Subcutaneous abdominal adipose tissue (tissue), 5 donors: ENCODE results near the gene HMGCS2.
"Not testable (repeated sequence)": the region's sequence is repeated elsewhere in the genome, so short reads cannot be mapped to it uniquely, and the experiment has no call there.

ENCODE experiments used
- H3K27ac ChIP-seq: one replicate; pipeline ENCODE4 v1.7.0; 2013; ENCODE audit warnings: low read depth, mild to moderate bottlenecking, inconsistent platforms, low read length, moderate library complexity
- H3K27me3 ChIP-seq, 5 donors: one replicate each; pipeline ENCODE4 v1.7.0; 2013; ENCODE audit warnings: low read length in 5 of 5, inconsistent platforms in 1 of 5; ENCODE audit not compliant: control insufficient read depth in 5 of 5, insufficient read depth in 4 of 5
- H3K36me3 ChIP-seq, 5 donors: one replicate each; pipeline ENCODE4 v1.7.0; 2013; ENCODE audit warnings: low read length in 5 of 5; ENCODE audit not compliant: control insufficient read depth in 5 of 5, insufficient read depth in 5 of 5
- H3K4me1 ChIP-seq, 5 donors: one replicate each; pipeline ENCODE4 v1.7.0; 2013; ENCODE audit warnings: low read length in 5 of 5, mild to moderate bottlenecking in 3 of 5, moderate library complexity in 1 of 5; ENCODE audit not compliant: control insufficient read depth in 5 of 5, insufficient read depth in 5 of 5
- H3K4me3 ChIP-seq, 5 donors: one replicate each; pipeline ENCODE4 v1.7.0; 2013; ENCODE audit warnings: low read length in 5 of 5, low read depth in 1 of 5
- H3K9ac ChIP-seq, 5 donors: one replicate each; pipeline ENCODE4 v1.7.0; 2013; ENCODE audit warnings: low read length in 5 of 5, mild to moderate bottlenecking in 4 of 5, moderate library complexity in 3 of 5
- H3K9me3 ChIP-seq, 5 donors: one replicate each; pipeline ENCODE4 v1.7.0; 2013; ENCODE audit warnings: low read length in 5 of 5; ENCODE audit not compliant: control insufficient read depth in 5 of 5
- donor health status: healthy.
- donor health status: healthy.
- donor health status: healthy.
- donor health status: healthy.
- donor health status: healthy.

HMGCS2 gene

GRCh38 chr1:119711356-119711803, 57.3 kb downstream of the HMGCS2 start:
- not testable (repeated sequence) for H3K9ac ChIP-seq, H3K27me3 ChIP-seq

GRCh38 chr1:119706599-119706998, 62.1 kb downstream of the HMGCS2 start:
- not testable (repeated sequence) for H3K4me1 ChIP-seq, H3K4me3 ChIP-seq, H3K9ac ChIP-seq, H3K27ac ChIP-seq, H3K27me3 ChIP-seq, H3K36me3 ChIP-seq, H3K9me3 ChIP-seq

More at GRCh38 chr1:119711356-119711803, 57.3 kb downstream of the HMGCS2 start:
- not testable (repeated sequence) for H3K36me3 ChIP-seq, H3K9me3 ChIP-seq, H3K27ac ChIP-seq
- peaks cover 9 to 45% (median 38%) of the 10 kb centered on the region in 5 donors for H3K4me1 ChIP-seq
- H3K4me3 ChIP-seq: peak overlapping the region; percentile 58 to 89 (median 77)

- Histone ChIP-seq H3K27ac (no peak overlapping the region), H3K4me1 (no peaks in the 10 kb centered on the region), H3K36me3 (no peaks in the 10 kb centered on the region), H3K9ac (no peak overlapping the region), H3K9me3 (peaks cover 0 to 7% (median 7%) of the 10 kb centered on the region in 5 donors), H3K4me3 (no peak overlapping the region), H3K27me3 (no peaks in the 10 kb centered on the region)
Observed at GRCh38 chr1:119703666-119704450, 64.8 kb downstream of the HMGCS2 start.

GRCh38 chr1:119702384-119702783, 66.3 kb downstream of the HMGCS2 start:
- Histone ChIP-seq H3K4me1 (peaks cover 0 to 4% (median 0%) of the 10 kb centered on the region in 5 donors), H3K9me3 (peaks cover 0 to 7% (median 7%) of the 10 kb centered on the region in 5 donors), H3K36me3 (no peaks in the 10 kb centered on the region), H3K27me3 (no peaks in the 10 kb centered on the region), H3K9ac (no peak overlapping the region), H3K27ac (no peak overlapping the region), H3K4me3 (no peak overlapping the region)

GRCh38 chr1:119701659-119702058, 67.0 kb downstream of the HMGCS2 start:
- Histone ChIP-seq H3K9me3 (peaks cover 0 to 7% (median 7%) of the 10 kb centered on the region in 5 donors), H3K9ac (no peak overlapping the region), H3K4me3 (no peak overlapping the region), H3K27ac (no peak overlapping the region), H3K36me3 (no peaks in the 10 kb centered on the region), H3K27me3 (no peaks in the 10 kb centered on the region), H3K4me1 (peaks cover 0 to 4% (median 0%) of the 10 kb centered on the region in 5 donors)

GRCh38 chr1:119700326-119700725, 68.4 kb downstream of the HMGCS2 start:
- Histone ChIP-seq H3K27me3 (no peaks in the 10 kb centered on the region), H3K27ac (no peak overlapping the region), H3K9me3 (peaks cover 0 to 7% (median 7%) of the 10 kb centered on the region in 5 donors), H3K36me3 (no peaks in the 10 kb centered on the region), H3K4me3 (no peak overlapping the region), H3K4me1 (peaks cover 0 to 4% (median 0%) of the 10 kb centered on the region in 5 donors), H3K9ac (no peak overlapping the region)
